Measurements from ENCODE around the gene KRTAP19-8.

KRTAP19-8 gene

GRCh38 chr21:31072533-31072932 is 34.3 kb upstream of the KRTAP19-8 start:
- TF ChIP-seq EZH2 (IDR thresholded peaks at IDR 0.05; ENCODE audit: borderline replicate concordance, low read length) (no peak), CTCF (IDR thresholded peaks at IDR 0.05; ENCODE audit: low read length) (no peak)
- H3K9me2 ChIP-seq (ENCODE audit: low read depth, low read length) = no peaks in the 10 kb centered on the region
- no peaks in the 10 kb centered on the region for H3F3A ChIP-seq (ENCODE audit: insufficient read depth, low read length)
- H3K9ac ChIP-seq (ENCODE audit: low read length) = no peak overlapping the region
- no peak overlapping the region for H3K27ac ChIP-seq (ENCODE audit: low read depth, low read length, poor library complexity, severe bottlenecking)
- H3K27me3 ChIP-seq (ENCODE audit: insufficient read depth, low read length) = no peaks in the 10 kb centered on the region
- H3K4me2 ChIP-seq (ENCODE audit: low read length) = no peak overlapping the region
- no peaks in the 10 kb centered on the region for H3K79me2 ChIP-seq (ENCODE audit: insufficient read depth, low read length)
- H2AFZ ChIP-seq (ENCODE audit: low read length) = no peak overlapping the region
- no peaks in the 10 kb centered on the region for H3K9me3 ChIP-seq (ENCODE audit: low read length)
- no peaks in the 10 kb centered on the region for H3K4me1 ChIP-seq (ENCODE audit: insufficient read depth, low read length, severe bottlenecking)
- no peak overlapping the region for H3K4me3 ChIP-seq (ENCODE audit: low read depth, low read length, poor library complexity, severe bottlenecking)
- no peaks in the 10 kb centered on the region for H4K20me1 ChIP-seq (ENCODE audit: insufficient read depth, low read length)
- H3K36me3 ChIP-seq (ENCODE audit: insufficient read depth, low read length) = no peaks in the 10 kb centered on the region

- no peak overlapping the region for H2AFZ ChIP-seq (ENCODE audit: low read length)
Observed at GRCh38 chr21:31064803-31065202, 26.5 kb upstream of the KRTAP19-8 start.

GRCh38 chr21:31052489-31053142 is 14.3 kb upstream of the KRTAP19-8 start:
- Histone ChIP-seq H3K79me2 (ENCODE audit: insufficient read depth, low read length) (no peaks in the 10 kb centered on the region), H3K27ac (ENCODE audit: low read depth, low read length, poor library complexity, severe bottlenecking) (no peak overlapping the region)
- TF ChIP-seq CTCF (IDR thresholded peaks at IDR 0.05; ENCODE audit: low read length) = no peak
- no peak for TF ChIP-seq EZH2 (IDR thresholded peaks at IDR 0.05; ENCODE audit: borderline replicate concordance, low read length)

More at GRCh38 chr21:31064803-31065202, 26.5 kb upstream of the KRTAP19-8 start:
- no peaks in the 10 kb centered on the region for H3K27me3 ChIP-seq (ENCODE audit: insufficient read depth, low read length)
- no peaks in the 10 kb centered on the region for H3F3A ChIP-seq (ENCODE audit: insufficient read depth, low read length)
- H3K36me3 ChIP-seq (ENCODE audit: insufficient read depth, low read length) = no peaks in the 10 kb centered on the region
- no peak overlapping the region for H3K4me2 ChIP-seq (ENCODE audit: low read length)
- TF ChIP-seq EZH2 (IDR thresholded peaks at IDR 0.05; ENCODE audit: borderline replicate concordance, low read length) (no peak), CTCF (IDR thresholded peaks at IDR 0.05; ENCODE audit: low read length) (no peak)
- no peaks in the 10 kb centered on the region for H3K9me2 ChIP-seq (ENCODE audit: low read depth, low read length)
- no peak overlapping the region for H3K9ac ChIP-seq (ENCODE audit: low read length)
- H3K27ac ChIP-seq (ENCODE audit: low read depth, low read length, poor library complexity, severe bottlenecking) = no peak overlapping the region
- H3K79me2 ChIP-seq (ENCODE audit: insufficient read depth, low read length) = no peaks in the 10 kb centered on the region
- H3K4me1 ChIP-seq (ENCODE audit: insufficient read depth, low read length, severe bottlenecking) = no peaks in the 10 kb centered on the region
- H4K20me1 ChIP-seq (ENCODE audit: insufficient read depth, low read length) = no peaks in the 10 kb centered on the region
- H3K9me3 ChIP-seq (ENCODE audit: low read length) = no peaks in the 10 kb centered on the region
- H3K4me3 ChIP-seq (ENCODE audit: low read depth, low read length, poor library complexity, severe bottlenecking) = no peak overlapping the region

More at GRCh38 chr21:31052489-31053142, 14.3 kb upstream of the KRTAP19-8 start:
- H3K27me3 ChIP-seq (ENCODE audit: insufficient read depth, low read length) = no peaks in the 10 kb centered on the region
- no peaks in the 10 kb centered on the region for H3K9me3 ChIP-seq (ENCODE audit: low read length)
- no peak overlapping the region for H3K4me3 ChIP-seq (ENCODE audit: low read depth, low read length, poor library complexity, severe bottlenecking)
- H2AFZ ChIP-seq (ENCODE audit: low read length) = no peak overlapping the region
- no peaks in the 10 kb centered on the region for H3F3A ChIP-seq (ENCODE audit: insufficient read depth, low read length)
- no peaks in the 10 kb centered on the region for H3K36me3 ChIP-seq (ENCODE audit: insufficient read depth, low read length)
- no peaks in the 10 kb centered on the region for H4K20me1 ChIP-seq (ENCODE audit: insufficient read depth, low read length)
- H3K9me2 ChIP-seq (ENCODE audit: low read depth, low read length) = no peaks in the 10 kb centered on the region
- no peak overlapping the region for H3K9ac ChIP-seq (ENCODE audit: low read length)
- H3K4me1 ChIP-seq (ENCODE audit: insufficient read depth, low read length, severe bottlenecking) = no peaks in the 10 kb centered on the region
- no peak overlapping the region for H3K4me2 ChIP-seq (ENCODE audit: low read length)
